GM21447 (cell line): Measurements from ENCODE around the gene GZMB.
"Not testable (repeated sequence)": the region's sequence is repeated elsewhere in the genome, so short reads cannot be mapped to it uniquely, and the experiment has no call there.

Experiments used
- ATAC-seq: cut with Tn5 transposase; IDR thresholded peaks from one replicate; pipeline ENCODE4 v1.9.1; 2021; ENCODE audit not compliant: unreplicated experiment

The GZMB gene

DNA sequence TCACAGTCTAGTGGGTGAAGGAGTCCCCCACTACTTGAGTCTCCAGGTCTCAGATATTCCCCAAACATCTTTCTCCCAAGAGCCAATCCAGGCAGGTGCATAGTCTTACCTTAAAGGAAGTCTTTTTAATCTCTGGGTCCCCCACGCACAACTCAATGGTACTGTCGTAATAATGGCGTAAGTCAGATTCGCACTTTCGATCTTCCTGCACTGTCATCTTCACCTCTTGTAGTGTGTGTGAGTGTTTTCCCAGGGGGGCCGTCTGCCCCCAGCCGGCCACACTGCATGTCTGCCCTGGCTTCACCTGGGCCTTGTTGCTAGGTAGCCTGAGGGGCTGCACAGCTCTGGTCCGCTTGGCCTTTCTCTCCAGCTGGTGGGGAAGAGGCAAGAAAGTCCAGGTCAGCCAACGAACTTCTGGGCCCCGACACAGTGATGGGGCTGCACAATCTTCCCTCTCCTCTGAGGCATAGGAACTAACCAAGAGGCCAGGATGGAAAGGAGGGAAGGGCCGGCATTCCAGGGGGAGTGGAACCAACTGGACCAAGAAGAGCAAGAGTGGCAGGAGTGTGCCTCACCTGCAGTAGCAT is 2.1 kb downstream of the GZMB start:
- no peak for ATAC-seq

DNA sequence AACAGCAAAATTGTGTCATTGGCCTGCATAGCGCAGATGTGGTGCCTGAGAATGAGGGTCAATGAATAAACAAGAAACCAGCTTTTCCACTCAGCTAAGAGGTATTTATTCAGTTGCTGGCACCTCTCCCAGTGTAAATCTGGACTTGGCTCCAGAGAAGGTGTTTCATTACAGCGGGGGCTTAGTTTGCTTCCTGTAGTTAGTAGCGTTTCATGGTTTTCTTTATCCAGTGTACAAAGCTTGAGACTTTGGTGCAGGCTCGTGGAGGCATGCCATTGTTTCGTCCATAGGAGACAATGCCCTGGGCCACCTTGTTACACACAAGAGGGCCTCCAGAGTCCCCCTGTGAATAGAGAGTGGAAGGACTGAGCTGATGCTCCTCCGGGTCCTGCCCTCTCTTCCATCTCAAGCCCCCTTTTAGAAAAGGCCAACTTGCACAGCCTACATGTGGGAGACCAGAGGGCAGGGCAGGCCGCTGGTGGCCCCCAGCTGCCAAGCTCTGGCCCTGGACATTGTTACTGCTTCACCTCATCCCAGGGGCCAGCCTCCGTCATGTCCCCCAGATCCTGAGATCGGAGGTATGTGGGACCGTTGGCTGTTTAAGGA is 3.0 kb downstream of the GZMB start:
- no peak for ATAC-seq

DNA sequence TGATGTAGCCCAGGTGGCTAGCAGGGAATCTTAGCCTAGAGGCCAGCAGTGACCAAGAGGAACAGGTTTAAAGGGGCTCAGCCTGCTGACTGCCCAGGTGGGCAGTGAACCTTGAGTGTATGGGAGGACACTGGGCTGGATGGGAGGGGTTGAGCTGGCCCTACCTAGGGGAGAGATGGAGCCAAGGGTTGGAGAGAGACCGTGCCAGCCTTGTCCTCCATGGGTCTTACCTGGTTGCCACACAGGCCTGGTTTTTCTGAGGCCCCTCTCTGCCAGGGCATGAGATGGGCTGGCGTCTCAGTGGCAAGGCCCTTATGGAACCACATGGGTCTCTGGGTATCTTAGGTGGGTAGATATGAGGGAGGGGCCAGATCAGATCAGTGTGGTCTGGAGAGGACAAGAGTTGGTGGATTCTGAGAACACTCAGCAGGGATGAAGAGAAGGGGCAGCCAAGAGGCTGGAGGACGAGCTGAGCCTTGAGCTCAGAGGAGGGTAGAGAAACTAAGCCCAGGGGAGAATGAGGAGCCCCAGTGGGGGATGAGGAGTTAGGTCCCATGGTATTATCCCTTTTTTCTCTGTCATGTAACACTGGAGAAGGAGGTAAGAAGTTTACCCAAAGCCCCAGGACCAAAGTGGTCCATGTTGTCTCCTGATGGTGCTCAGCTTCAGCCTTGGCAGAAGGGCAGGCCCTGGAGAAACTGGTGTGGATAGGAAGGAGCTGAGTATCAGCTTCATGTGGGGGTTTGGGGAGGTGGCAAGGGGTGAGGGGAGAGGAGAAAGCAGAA is 3.7 kb downstream of the GZMB start:
- no peak for ATAC-seq

DNA sequence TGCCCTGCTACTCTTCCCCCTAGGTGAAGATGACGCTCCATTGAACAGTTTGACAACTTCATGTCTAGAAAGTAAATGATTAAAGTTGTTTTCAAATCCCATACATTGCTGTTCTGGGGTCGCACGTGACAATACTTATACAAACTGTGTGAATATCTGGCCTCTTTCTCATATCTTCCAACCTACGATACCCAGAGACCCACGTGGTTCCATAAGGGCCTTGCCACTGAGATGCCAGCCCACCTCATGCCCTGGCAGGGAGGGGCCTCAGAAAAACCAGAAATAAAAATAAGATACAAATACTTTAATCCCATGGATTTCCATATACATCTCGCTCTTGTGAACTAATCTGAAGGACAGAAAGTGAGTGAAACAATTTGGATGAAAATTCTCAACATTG is 4.5 kb downstream of the GZMB start:
- no peak for ATAC-seq

DNA sequence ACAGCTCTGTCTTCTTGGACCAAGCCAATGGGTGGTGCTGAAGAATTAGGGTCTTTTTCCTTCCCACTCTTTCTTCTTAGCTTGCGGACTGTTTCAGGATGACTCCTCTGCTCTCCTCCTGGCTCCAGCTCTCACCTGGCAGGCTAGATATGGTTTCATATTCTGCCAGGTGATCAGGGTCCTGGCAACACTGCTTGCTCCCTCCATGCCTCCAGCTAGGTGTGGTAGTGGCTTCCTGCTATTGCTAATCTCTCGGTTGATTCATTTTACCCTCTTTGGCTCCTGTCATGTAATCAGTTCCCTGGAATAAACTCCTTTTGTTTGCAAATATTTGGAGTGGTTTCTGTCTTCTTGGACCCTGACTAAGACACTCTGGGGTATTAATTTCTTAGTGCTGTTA is 20.2 kb downstream of the GZMB start:
- no peak for ATAC-seq

DNA sequence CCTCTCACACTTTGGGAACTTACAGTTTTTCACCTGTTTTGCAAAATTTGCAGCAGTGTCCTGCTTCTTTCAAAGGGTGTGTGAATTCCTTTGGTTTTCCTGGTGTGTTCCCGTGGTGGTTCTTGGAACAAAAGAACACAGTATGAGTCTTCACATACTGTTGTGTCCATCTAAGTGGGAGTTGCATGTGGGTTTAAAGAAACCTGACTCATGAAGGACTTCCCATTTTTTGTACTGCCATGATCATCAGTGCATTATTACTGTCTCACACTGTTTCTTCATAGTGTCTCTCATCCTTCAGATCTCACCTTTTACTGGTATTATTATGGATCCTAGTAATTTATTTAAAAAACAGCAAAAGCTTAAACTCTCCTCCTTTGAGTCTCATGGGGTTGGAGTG is 20.7 kb downstream of the GZMB start:
- no peak for ATAC-seq

GRCh38 chr14:24612196-24612595 is 21.8 kb downstream of the GZMB start:
- no peak for ATAC-seq

- ATAC-seq: no peak
Measured at GRCh38 chr14:24609655-24610344, 24.2 kb downstream of the GZMB start, which contains the start of gene GZMH. Gene GZMH, minus strand, starts transcription at chr14:24609685. Its CDS starts 72 bp downstream, at chr14:24609613.

- ATAC-seq: no peak
Measured at GRCh38 chr14:24607635-24608514, 26.1 kb downstream of the GZMB start.

GRCh38 chr14:24607081-24607480 is 26.9 kb downstream of the GZMB start:
- no peak for ATAC-seq

- ATAC-seq: no peak
Measured at GRCh38 chr14:24606297-24606696, 27.7 kb downstream of the GZMB start.

GRCh38 chr14:24605435-24606190 is 28.4 kb downstream of the GZMB start:
- no peak for ATAC-seq

DNA sequence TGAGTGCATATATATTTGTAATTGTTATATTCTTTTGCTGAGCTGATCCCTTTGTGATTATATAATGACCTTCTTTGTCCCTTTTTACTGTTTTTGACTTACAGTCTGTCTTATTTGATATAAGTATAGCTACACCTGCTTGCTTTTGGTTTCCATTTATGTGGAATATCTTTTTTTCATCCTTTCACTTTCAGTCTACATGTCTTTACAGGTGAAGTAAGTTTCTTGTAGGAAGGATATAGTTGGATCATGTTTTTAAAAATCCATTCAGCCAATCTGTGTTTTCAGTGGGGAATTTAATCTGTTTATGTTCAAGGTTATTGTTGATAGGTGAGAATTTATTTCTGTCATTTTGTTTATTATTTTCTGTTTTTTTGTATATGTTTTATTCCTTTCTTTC is 36.6 kb downstream of the GZMB start:
- ATAC-seq: no peak

DNA sequence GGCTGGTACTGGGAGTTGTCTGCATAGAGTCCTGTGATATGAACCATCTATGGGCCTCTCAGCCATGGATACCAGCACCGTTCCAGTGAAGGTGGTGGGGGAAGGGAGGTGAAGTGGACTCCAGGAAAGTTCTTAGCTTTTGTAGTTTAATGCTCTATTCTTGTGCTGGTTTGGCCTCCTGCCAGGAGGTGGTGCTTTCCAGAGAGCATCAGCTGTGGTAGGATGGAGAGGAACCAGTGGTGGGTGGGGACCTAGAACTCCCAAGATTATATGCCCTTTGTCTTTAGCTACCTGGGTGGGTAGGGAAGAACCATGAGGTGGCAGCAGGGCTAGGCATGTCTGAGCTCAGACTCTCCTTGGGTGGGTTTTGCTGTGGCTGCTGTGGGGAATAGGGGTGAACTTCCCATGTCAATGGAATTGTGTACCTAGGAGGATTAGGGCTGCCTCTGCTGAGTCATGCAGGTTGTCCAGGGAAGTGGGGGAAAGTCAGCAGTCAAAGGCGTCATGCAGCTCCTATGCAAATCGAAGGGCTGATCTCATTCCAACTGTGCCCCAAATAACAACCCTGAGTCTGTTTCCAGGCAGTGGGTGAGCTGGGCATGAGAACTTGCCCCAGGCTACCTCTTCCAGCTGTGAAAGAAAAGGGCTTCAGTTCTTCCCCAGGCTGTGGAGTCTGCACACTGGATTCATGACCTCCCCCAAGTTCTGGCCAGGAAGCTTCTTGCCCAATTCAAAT is 38.7 kb downstream of the GZMB start:
- ATAC-seq: no peak

DNA sequence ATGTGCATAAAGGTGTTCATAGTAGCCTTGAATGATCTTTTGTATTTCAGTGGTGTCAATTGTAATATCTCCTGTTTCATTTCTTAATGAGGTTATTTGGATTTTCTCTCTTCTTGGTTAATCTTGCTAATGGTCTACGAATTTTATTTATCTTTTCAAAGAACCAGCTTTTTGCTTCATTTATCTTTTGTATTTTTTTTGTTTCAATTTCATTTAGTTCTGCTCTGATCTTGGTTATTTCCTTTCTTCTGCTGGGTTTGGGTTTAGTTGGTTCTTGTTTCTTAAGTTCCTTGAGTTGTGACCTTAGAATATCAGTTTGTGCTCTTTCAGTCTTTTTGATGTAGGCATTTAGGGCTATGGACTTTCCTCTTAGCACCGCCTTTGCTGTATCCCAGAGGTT is 43.0 kb downstream of the GZMB start:
- ATAC-seq: not testable (repeated sequence)

- not testable (repeated sequence) for ATAC-seq
Measured at GRCh38 chr14:24584402-24584801, 49.6 kb downstream of the GZMB start.
